Uterus (tissue), 2 donors: Measurements from ENCODE around the gene YLPM1.

ENCODE experiments used
- CTCF ChIP-seq, 4 experiments: fragments of 200-600 bp in 2 of 4; fragments of 450-650 bp in 2 of 4; sonication (generic) in 2 of 4; IDR thresholded peaks; one replicate each; pipeline ENCODE4 v1.5.1; 2016 to 2019; ENCODE audit warnings: antibody characterized with exemption in 4 of 4, mild to moderate bottlenecking in 2 of 4, moderate library complexity in 1 of 4
- POLR2A ChIP-seq, 2 donors: fragments of 450-650 bp; IDR thresholded peaks; one replicate each; pipeline ENCODE4 v1.6.1; 2016; ENCODE audit warnings: antibody characterized with exemption in 2 of 2, mild to moderate bottlenecking in 1 of 2, moderate library complexity in 1 of 2

- TF ChIP-seq CTCF (IDR thresholded peaks at IDR 0.05) (no peak), POLR2A (IDR thresholded peaks at IDR 0.05) (no peak)
These were observed 53.0 kb downstream of the YLPM1 start for GRCh38 chr14:74816124-74816523.
